Kidney (tissue), 14 donors: ENCODE results near the gene NEGR1. TPM values are rescaled to one million over a fixed set of nuclear protein-coding genes. Genes with fewer than 3 reads are reported as not detected.
A peak's percentile ranks its signal among the peaks of the same experiment; 100 is the strongest.

ENCODE experiments used
- DNase-seq, 5 donors: peaks; one replicate each; pipeline ENCODE4 v3.0.0-alpha.2; 2013 to 2020
- FAIRE-seq: peaks from 2 replicates; lab custom pipeline; 2012; peaks lifted over from hg19 to GRCh38; lab: Jason Lieb, UNC
- H3K27ac ChIP-seq, 2 donors: one replicate each; pipeline ENCODE4 v1.7.0; 2013; ENCODE audit warnings: low read depth in 2 of 2, low read length in 2 of 2, inconsistent platforms in 1 of 2
- H3K27me3 ChIP-seq: one replicate; pipeline ENCODE4 v1.7.1; 2013; ENCODE audit warnings: low read length, inconsistent platforms; ENCODE audit not compliant: control insufficient read depth, insufficient read depth
- H3K36me3 ChIP-seq, 3 donors: one replicate each; pipeline versions ENCODE4 v1.7.0 to v1.7.1; 2013; ENCODE audit warnings: low read length in 3 of 3, control low read depth in 1 of 3, inconsistent platforms in 1 of 3; ENCODE audit not compliant: insufficient read depth in 3 of 3, control insufficient read depth in 2 of 3
- H3K4me1 ChIP-seq, 3 donors: one replicate each; pipeline versions ENCODE4 v1.7.0 to v1.7.1; 2013; ENCODE audit warnings: low read length in 3 of 3, inconsistent platforms in 1 of 3, low read depth in 1 of 3; ENCODE audit not compliant: control insufficient read depth in 2 of 3, insufficient read depth in 2 of 3
- H3K4me3 ChIP-seq, 3 donors: one replicate each; pipeline versions ENCODE4 v1.7.0 to v1.8.1; 2013; ENCODE audit warnings: low read length in 3 of 3, control low read depth in 1 of 3, inconsistent platforms in 1 of 3
- H3K9ac ChIP-seq, 3 donors: one replicate each; pipeline versions ENCODE4 v1.7.0 to v1.7.1; 2013; ENCODE audit warnings: low read length in 3 of 3, control low read depth in 1 of 3, inconsistent platforms in 1 of 3
- H3K9me3 ChIP-seq, 3 donors: one replicate each; pipeline versions ENCODE4 v1.7.0 to v1.7.1; 2013; ENCODE audit warnings: low read length in 3 of 3, control low read depth in 1 of 3, inconsistent platforms in 1 of 3; ENCODE audit not compliant: control insufficient read depth in 2 of 3, insufficient read depth in 1 of 3
- CTCF ChIP-seq: IDR thresholded peaks from 3 replicates; pipeline ENCODE4 v1.5.1; 2012; ENCODE audit warnings: mild to moderate bottlenecking, moderate library complexity, borderline replicate concordance; ENCODE audit not compliant: insufficient read depth; ENCODE audit errors: extremely low read depth
- intact Hi-C: fragments of 100-400 bp; cut with DNase I; formaldehyde crosslinking; loops from one replicate; pipeline ENCODE4 v1.11.1; 2022
- polyA plus RNA-seq: library from polyadenylated mRNA; stranded (reverse); fragments of 350-450 nt; fragmentation: Illumina TruSeq; extraction: RNeasy Lipid Tissue Mini Kit (QIAGEN cat#74804); gene quantifications from one replicate; pipeline ENCODE4 v1.2.3, GENCODE V29; 2014; ENCODE audit warnings: low read depth, low replicate concordance; ENCODE audit not compliant: insufficient read depth
- total RNA-seq: library from RNA; stranded (reverse); fragmentation: NEBNext Ultra II Directional; extraction: Animal tissue kit (Norgen Biotek cat#: 25700); gene quantifications from one replicate; pipeline ENCODE4 v1.2.1, GENCODE V29; 2021
- donor health status: control.
- donor health status: control.
- donor health status: control.
- donor health status: control.
- donor health status: control.
- donor health status: DM: yes; HTN: yes; CAD: no.
- donor health status: Normal renal cell carcinoma (clear cell type).

The NEGR1 gene
- total and polyA plus RNA-seq, 2 donors from 2014 or later, result 3.0 to 10.2 TPM

- Histone ChIP-seq H3K9me3 (no peaks in the 10 kb centered on the region), H3K27ac (no peak overlapping the region), H3K36me3 (no peaks in the 10 kb centered on the region), H3K4me3 (no peak overlapping the region), H3K9ac (no peak overlapping the region), H3K27me3 (no peaks in the 10 kb centered on the region), H3K4me1 (peaks cover 0 to 20% (median 2%) of the 10 kb centered on the region in 3 donors)
- FAIRE-seq (no peak), DNase-seq (no peak)
- TF ChIP-seq CTCF, result no peak
- intact Hi-C loops, result no loop called here
These were observed 494.2 kb downstream of the NEGR1 start for GRCh38 chr1:71788113-71788512.

GRCh38 chr1:71787699-71788098, 494.6 kb downstream of the NEGR1 start:
- Histone ChIP-seq H3K36me3 (no peaks in the 10 kb centered on the region), H3K27ac (no peak overlapping the region), H3K9ac (no peak overlapping the region), H3K9me3 (no peaks in the 10 kb centered on the region), H3K4me1 (peaks cover 0 to 20% (median 2%) of the 10 kb centered on the region in 3 donors), H3K27me3 (no peaks in the 10 kb centered on the region), H3K4me3 (no peak overlapping the region)
- TF ChIP-seq CTCF, result no peak
- no peak for DNase-seq
- FAIRE-seq, result no peak
- intact Hi-C loops, result no loop called here

DNA sequence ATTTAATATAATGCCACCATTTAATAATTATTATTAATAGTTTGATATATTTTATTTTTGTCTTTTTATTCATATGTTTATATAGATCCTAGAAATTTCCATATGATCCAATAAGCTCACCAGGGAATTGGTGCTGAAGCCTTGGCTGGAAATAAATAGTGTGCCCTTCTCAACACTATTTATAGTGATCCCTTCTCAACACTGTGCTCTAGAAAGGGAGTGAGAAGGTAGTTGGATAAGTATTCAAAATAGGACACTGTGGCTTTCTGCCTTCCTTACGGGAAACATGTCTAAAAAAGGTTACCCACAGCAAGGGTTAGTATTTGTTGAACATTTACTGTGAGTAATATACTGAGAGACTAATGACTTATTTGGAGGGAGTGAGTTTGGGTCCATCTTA, 496.1 kb downstream of the NEGR1 start:
- no peak overlapping the region for H3K4me3 ChIP-seq
- H3K27me3 ChIP-seq, result no peaks in the 10 kb centered on the region
- H3K4me1 ChIP-seq, result peaks cover 0 to 20% (median 2%) of the 10 kb centered on the region in 3 donors
- no peak for FAIRE-seq
- TF ChIP-seq CTCF, result no peak
- H3K9ac ChIP-seq, result no peak overlapping the region
- no peaks in the 10 kb centered on the region for H3K9me3 ChIP-seq
- H3K27ac ChIP-seq, result no peak overlapping the region
- DNase-seq, result no peak
- intact Hi-C loops, result no loop called here
- H3K36me3 ChIP-seq, result no peaks in the 10 kb centered on the region

DNA sequence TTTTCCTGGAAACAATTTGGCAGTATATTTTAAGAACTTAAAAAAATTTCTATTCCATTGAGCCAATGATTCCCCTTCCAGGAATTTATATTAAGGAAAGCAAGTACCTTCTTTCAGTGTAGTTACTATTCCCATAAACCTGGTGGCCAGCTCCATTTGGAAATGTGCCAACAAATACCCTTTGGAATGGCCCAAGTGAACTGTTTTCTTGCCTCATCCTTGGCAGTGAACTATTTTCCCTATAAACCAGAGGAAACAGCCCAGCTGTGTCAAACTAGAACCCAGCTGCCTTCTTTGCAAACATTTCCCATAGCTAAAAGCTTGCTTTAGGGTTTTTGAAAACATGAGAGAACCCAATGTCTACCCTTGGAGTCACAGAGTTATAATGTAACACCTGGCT, 496.9 kb downstream of the NEGR1 start:
- H3K9me3 ChIP-seq, result no peaks in the 10 kb centered on the region
- no peak overlapping the region for H3K4me3 ChIP-seq
- no peak overlapping the region for H3K9ac ChIP-seq
- DNase-seq, result peak in 2 of 5 donors; percentile 24 to 48
- no peaks in the 10 kb centered on the region for H3K36me3 ChIP-seq
- H3K27ac ChIP-seq, result no peak overlapping the region
- no peaks in the 10 kb centered on the region for H3K27me3 ChIP-seq
- no peak for FAIRE-seq
- intact Hi-C loops, result no loop called here
- H3K4me1 ChIP-seq, result peaks cover 0 to 20% (median 2%) of the 10 kb centered on the region in 3 donors
- TF ChIP-seq CTCF, result no peak
